Right kidney (tissue), 1 donor: ENCODE measurements around the gene FAH.

Source experiments
- DNase-seq: peaks from one replicate; pipeline ENCODE4 v3.0.0-alpha.2; 2016

FAH gene

DNA sequence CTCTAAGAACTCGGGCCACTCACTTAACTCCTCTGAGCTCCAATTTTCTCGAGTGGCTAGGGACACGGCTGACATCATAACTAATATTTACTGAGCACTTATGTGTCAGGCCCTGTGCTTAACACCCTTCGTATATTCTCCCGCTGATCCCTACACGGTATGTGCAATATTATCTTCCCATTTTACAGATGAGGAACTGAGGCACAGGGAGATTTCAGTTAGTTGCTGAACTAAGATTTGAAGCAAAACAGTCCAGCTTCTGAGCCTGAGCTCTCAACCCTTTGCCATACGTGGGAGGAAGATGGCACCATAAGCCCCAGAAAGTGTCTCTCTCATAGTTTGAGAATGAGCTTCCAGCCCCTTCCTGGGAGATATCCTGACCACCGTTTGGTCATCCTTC is 19.6 kb downstream of the FAH start:
- no peak for DNase-seq

DNA sequence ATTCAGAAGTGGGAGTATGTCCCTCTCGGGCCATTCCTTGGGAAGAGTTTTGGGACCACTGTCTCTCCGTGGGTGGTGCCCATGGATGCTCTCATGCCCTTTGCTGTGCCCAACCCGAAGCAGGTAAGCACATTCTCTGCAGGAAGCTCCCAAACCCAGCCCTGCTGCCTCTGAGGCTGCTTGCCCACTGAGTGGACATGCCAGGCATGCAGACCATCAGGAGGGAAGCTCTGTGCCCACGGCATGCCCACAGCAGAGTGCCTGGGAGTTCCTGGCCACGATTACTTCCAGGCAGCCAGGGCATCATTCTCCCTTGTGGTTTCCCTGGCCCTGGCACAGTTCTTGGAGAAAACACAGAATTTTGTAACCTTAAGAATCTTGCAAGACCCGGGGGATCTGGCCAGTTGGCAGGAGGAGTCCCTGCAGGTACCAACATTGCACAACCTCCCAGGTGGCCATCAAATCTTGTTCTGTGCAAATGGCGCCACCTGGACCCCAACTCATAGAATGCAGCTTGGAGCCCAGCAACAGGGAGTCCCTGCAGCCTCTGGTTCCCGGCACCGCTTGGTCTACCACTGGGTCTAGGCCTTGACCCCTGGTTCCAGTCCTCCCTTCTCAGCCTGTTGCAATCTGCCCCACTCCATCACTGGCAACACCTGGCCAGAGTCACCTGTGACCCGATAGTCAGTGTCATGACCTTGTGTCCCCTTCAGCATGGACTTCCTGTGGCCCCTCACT is 20.4 kb downstream of the FAH start:
- DNase-seq = no peak

GRCh38 chr15:80174017-80174746 is 21.4 kb downstream of the FAH start:
- DNase-seq = no peak

DNA sequence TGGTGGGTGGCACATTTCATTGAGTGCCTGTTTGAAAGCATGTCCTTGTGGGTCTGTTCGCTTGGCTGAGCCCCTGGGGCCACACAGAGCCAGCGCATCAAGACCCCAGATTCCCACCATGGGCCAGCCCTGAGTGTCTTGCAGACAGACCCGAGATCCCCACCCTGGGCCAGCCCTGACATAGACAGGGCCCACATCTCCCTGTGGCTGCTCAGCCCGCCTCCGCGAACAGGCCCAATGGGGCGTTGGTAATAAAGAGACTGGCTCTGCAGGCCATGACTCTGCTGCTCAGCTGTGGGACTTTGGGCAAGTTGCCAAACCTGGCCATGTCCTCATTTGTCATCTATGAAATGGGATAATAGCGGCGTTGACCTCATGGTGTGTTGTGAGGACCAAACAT is 22.6 kb downstream of the FAH start:
- DNase-seq = no peak

DNA sequence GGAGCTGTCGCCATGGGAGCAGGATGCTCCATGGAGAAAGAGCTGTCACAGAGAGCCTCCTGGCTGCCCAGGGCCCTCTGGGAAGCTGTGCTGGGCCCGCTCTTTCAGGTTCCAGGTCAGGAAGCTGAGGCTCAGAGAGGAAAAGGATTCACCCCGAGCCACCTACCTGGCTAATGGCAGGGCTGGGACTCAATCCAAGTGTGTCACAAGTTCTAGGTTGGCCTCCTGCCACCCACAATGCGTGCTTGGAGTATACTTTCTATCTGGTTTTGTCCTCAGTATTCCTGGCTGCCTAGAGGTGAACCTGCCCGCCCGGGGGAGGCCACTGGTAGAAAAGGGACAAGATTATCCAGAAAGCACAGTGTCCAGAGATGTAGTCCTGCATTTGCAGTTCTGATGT is 23.6 kb downstream of the FAH start:
- no peak for DNase-seq

GRCh38 chr15:80177156-80177555 is 24.4 kb downstream of the FAH start:
- DNase-seq = no peak

DNA sequence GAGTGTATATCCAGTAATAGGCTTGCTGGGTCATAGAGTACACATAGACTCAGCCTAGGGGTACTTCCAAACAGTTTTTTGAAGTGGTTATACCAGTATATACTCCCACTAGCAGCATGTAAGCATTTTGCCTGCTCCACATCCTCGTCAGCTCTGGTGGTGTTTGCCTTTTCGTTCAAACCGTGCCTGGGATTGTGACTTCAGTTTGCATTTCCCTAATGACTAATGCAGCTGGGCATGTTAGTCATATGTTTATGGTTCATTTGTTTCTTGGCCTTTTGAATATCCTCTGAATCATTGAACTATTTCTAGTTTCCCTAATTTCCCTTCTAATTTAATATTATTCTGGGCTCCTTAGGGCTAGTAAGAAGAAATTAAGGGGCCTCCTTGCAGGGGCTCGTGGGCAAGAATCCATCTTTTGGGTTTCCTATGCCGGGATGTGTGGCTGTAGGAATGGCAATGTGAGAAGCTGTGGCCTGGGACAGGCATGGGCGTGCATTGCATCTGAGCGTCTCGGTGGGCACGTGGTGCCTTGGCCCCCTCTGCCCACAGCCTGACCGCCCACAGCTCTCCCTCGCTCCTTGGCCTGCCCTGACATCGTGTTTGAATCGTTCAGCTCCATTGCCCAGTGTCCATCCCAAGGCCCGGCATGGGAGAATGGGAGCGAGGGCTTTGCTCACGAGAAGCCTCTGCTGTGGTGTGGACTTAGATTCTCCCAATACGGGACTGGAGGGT is 26.4 kb downstream of the FAH start:
- no peak for DNase-seq

DNA sequence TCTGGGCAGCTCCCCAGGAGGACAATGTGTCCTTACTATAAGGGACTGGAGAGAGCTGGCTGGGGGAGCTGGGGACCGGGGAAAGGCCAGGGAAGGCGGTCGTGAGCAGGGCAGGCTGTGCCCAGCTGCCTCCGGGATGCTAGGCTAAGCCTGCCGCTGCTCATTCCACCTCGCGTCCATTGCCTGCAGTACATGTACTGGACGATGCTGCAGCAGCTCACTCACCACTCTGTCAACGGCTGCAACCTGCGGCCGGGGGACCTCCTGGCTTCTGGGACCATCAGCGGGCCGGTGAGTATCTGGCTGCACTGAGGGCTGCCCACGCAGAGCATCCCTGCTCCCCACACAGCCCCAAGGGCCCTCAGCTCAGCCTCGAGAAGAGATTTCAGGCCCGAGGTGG is 27.1 kb downstream of the FAH start:
- no peak for DNase-seq

- no peak for DNase-seq
These were observed 27.7 kb downstream of the FAH start for GRCh38 chr15:80180468-80180867.

DNA sequence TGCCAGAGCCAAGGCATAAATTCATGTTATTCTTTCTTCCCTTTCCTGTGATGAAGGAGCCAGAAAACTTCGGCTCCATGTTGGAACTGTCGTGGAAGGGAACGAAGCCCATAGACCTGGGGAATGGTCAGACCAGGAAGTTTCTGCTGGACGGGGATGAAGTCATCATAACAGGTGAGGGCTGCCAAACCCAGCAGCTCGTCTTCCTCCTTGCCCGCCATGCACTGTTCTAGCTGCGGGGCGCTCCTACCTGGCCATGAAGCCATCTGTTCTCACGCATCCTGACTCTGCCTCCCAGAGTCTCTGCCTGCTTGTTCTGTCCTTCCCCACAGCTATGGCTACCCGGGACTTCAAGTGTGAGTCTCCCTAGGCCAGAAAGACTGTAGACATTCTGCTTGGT is 28.2 kb downstream of the FAH start:
- DNase-seq = no peak

- DNase-seq = no peak
These were observed 29.9 kb downstream of the FAH start for GRCh38 chr15:80182611-80183261.

DNA sequence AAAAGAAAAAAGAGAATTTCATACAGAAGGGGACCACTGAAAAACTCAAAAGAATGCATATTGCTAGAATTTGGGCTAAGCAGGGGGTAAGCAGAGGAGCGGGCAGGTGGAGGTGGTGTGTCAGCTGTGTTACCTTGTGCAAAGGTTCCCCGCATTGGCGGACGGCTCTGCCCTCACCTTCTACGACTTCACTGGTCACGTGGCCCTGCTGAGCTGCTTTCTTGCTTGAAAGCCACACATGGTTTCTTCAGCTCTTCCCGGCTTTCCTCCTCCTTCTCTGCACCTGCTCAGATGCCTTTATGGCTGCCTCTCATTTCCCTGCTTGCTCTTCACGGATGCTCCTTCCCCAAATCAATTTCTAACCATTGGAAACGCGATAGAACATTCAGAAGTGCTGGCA is 30.5 kb downstream of the FAH start:
- no peak for DNase-seq

DNA sequence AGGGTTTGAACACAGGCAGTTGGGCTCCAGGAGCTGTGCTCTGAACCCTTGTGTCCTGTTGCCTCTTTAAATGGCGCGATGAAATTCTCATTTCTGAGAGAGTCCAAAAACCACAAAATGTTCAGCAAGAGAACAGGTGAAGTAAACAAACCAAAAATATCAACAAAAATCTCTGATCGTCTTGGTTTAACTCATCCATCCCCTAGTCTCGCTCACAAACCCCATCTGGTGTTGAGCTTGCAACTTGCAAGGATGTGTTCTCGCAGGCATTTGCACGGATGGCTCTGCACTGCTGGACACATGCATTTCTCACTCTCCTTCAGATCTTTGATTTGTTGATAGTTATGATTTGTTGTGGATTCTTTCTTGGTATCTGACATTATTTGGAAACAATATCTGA is 31.1 kb downstream of the FAH start:
- no peak for DNase-seq

DNA sequence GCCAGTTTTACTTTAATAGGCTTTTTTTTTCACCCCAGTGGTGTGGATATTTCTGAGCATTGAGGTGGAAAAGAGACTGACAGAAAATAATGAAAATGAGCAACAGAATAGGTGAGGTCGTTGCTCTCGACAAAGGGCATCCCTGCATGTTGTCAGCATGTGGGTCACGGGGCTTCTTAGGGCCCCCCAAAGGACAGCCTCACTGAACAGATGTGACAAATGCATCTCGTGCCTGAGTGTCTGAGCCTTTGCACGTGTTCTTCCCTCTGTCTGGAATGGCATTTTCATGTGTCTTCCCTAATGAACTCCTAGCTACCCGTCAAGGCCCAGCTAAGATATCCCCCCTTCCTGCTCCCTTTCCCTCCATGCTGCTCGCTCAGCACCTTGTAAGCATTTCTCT is 31.8 kb downstream of the FAH start:
- DNase-seq = no peak

DNA sequence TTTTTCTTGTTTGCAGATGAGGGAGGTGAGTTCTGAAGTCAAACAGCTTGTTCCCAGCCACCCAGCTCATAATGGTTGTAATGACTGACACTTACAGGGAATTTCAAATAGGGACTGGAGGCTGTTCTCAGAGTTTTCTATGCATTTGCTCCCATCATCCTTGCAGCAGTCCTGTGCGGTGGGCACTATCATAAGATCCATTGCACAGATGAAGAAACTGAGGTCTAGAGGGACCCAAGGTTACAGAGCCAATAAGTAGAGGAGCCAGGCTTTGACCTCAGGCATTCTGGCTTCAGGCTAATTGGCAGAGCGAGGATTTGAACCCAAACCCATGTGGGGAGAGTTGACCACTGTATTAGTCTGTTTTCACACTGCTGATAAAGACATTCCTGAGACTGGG is 32.4 kb downstream of the FAH start:
- no peak for DNase-seq

DNA sequence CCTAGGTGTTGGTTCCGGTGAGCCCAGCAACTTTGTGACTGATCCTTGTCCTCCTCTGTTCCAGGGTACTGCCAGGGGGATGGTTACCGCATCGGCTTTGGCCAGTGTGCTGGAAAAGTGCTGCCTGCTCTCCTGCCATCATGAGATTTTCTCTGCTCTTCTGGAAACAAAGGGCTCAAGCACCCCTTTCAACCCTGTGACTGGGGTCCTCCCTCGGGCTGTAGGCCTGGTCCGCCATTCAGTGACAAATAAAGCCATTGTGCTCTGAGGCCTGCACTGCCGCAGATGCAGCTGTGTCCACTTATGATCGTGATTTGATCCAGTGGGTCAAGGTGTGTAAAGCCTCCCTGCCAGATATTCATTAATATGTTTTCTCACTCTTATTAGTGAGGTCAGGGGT is 33.3 kb downstream of the FAH start:
- no peak for DNase-seq

DNA sequence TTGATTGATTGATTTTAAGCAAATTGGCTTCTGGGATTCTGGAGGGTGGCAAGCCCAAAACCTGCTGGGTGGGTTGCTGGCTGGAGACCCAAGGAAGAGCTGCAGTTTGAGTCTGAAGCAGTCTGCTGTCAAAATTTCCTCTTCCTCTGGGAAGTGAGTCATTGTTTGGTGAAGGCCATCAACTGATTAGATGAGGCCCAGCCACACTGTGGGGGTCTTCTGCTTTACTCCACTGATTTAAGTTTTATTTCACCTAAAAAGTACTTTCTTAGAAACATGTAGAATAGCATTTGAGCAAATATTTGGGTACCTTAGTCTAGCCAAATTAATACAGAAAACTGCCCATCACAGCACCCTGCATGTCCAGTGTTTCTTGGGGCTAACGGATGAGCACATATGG is 33.8 kb downstream of the FAH start:
- DNase-seq = no peak

GRCh38 chr15:80188251-80188650 is 35.5 kb downstream of the FAH start:
- no peak for DNase-seq

- DNase-seq = no peak
These were observed 38.4 kb downstream of the FAH start for GRCh38 chr15:80191198-80191597.

DNA sequence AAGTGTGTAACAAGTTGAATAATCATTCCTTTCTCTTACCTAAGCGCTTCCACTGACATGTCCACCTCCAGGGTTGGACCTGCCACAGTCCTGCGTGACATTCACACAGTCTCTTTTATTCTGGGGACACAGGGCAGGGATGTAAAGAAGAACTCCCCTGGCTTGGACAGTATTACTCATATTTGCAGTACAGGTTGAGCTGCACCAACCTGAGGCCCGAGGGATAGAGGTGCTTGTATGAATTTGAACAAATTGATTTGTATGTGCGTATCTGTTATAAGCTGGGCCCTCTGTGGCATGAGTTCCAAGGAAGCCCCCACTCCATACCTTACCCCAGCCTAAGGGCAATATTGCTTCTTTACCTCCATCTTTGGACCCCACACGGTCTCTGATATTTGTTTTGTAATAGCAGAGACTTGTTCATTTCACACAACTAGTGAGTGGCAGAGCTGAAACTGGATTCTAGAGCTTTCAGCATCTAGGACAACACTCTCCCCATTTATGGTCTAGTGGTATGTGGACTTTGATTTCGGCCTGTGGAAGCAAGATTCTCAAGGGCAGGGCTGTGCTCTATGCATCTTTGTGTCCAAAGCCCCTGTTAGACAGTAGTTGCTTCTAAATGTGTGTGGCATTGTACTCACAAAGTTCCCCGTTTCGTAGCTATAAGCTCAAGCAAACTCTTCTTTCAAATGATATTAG is 39.2 kb downstream of the FAH start:
- no peak for DNase-seq

GRCh38 chr15:80194186-80194585 is 41.4 kb downstream of the FAH start:
- no peak for DNase-seq

DNA sequence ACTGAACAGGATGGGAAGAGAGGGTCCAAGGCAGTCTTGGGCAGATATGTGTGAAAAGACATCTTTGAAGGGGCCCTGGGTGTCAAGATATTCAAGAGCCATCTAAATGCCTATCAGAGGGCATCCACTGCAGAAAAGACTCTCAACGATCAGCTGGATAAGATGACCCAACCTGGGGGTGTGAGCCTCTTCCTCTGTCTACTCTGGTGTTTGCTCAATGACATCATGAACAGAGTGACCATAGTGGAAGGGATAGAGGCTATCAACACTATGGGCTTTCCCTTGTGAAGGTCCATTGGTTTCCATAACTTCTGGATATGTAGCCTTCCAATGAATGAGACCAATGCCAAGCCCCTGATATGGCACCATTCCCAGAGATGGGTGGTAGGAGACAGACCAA is 42.1 kb downstream of the FAH start:
- no peak for DNase-seq
